K562 (cell line): ENCODE data around the gene C20orf96. TPM values are rescaled to one million over a fixed set of nuclear protein-coding genes. Genes with fewer than 3 reads are reported as not detected.

Experiments
- ADNP ChIP-seq: fragments of 200-800 bp; sonication (Bioruptor generic); IDR thresholded peaks from 2 replicates; pipeline ENCODE4 v1.6.1; 2016; ENCODE audit warnings: missing genetic modification characterization, missing compliant biosample characterization
- BRCA1 ChIP-seq, 2 experiments: fragments of 450-650 bp in 1 of 2; sonication (generic) in 1 of 2; formaldehyde crosslinking in 1 of 2; IDR thresholded peaks; 2 replicates each; pipeline versions ENCODE4 v1.5.0 to v1.6.1; 2017 to 2020; ENCODE audit warnings: mild to moderate bottlenecking in 1 of 2, missing genetic modification reagents in 1 of 2
- CC2D1A ChIP-seq: fragments of 450-650 bp; IDR thresholded peaks from 2 replicates; pipeline ENCODE4 v1.6.1; 2017; ENCODE audit warnings: mild to moderate bottlenecking
- ELF1 ChIP-seq: fragments of 200-800 bp; sonication (Bioruptor generic); IDR thresholded peaks from 2 replicates; pipeline ENCODE4 v1.6.1; 2016; ENCODE audit warnings: missing genetic modification characterization, missing compliant biosample characterization
- EZH2 ChIP-seq: IDR thresholded peaks from 2 replicates; pipeline ENCODE4 v1.6.1; 2012; ENCODE audit warnings: low read depth, mild to moderate bottlenecking, inconsistent platforms, low read length, borderline replicate concordance
- GATAD2B ChIP-seq: fragments of 450-650 bp; IDR thresholded peaks from 2 replicates; pipeline ENCODE4 v1.6.1; 2017; ENCODE audit warnings: mild to moderate bottlenecking, borderline replicate concordance
- LCOR ChIP-seq: sonication (generic); formaldehyde crosslinking; IDR thresholded peaks from 2 replicates; pipeline ENCODE4 v1.8.0; 2022; ENCODE audit warnings: mild to moderate bottlenecking, missing genetic modification reagents
- NUFIP1 ChIP-seq: fragments of 450-650 bp; IDR thresholded peaks from 2 replicates; pipeline ENCODE4 v1.6.1; 2018; ENCODE audit not compliant: partially characterized antibody
- RBM15 ChIP-seq: fragments of 200-400 bp; formaldehyde crosslinking; IDR thresholded peaks from 2 replicates; pipeline ENCODE4 v1.6.1; 2018; ENCODE audit warnings: mild to moderate bottlenecking, low read length, moderate library complexity; ENCODE audit not compliant: insufficient read depth
- SUPT5H ChIP-seq: fragments of 450-650 bp; IDR thresholded peaks from 2 replicates; pipeline ENCODE4 v1.6.1; 2016
- WHSC1 ChIP-seq: IDR thresholded peaks from one replicate; pipeline ENCODE4 v1.6.1; 2012; ENCODE audit warnings: low read length, control low read depth, inconsistent platforms
- XRCC5 ChIP-seq: fragments of 200-400 bp; formaldehyde crosslinking; IDR thresholded peaks from 2 replicates; pipeline ENCODE4 v1.6.1; 2017; ENCODE audit warnings: low read depth, mild to moderate bottlenecking, low read length
- ZNF165 ChIP-seq: fragments of 250-450 bp; sonication (Bioruptor Pico); IDR thresholded peaks from 2 replicates; pipeline ENCODE4 v1.4.0; 2020; ENCODE audit warnings: borderline replicate concordance
- polyA plus RNA-seq, 8 experiments: library from polyadenylated mRNA; depleted of rRNA in 4 of 8; stranded (reverse) in 5 of 8; unstranded in 3 of 8; fragments of >200 nt; fragmentation: Nextera tagmentation in 2 of 8; fragmentation: Illumina TruSeq in 1 of 8; extraction: Ambion mirVana in 2 of 8; extraction: Trizol in 1 of 8; gene quantifications; 2 replicates each; pipeline versions ENCODE4 v1.2.1 to v1.2.3, GENCODE V29; 2011 to 2014; ENCODE audit warnings: inconsistent platforms in 1 of 8, missing spikeins in 1 of 8
- total RNA-seq, 7 experiments: library from RNA; depleted of rRNA in 6 of 7; stranded (reverse); fragments of >200 nt in 6 of 7; fragmentation: Illumina TruSeq in 2 of 7; extraction: Trizol in 2 of 7; gene quantifications; 2 replicates each; pipeline versions ENCODE4 v1.2.1 to v1.2.3, GENCODE V29; 2011 to 2021; ENCODE audit warnings: low replicate concordance in 1 of 7
- TF ChIP-seq, protein P1 (sequence below): fragments of 450-650 bp; formaldehyde crosslinking; IDR thresholded peaks from 2 replicates; pipeline ENCODE4 v1.4.0; 2020; ENCODE audit warnings: mild to moderate bottlenecking
- TF ChIP-seq, protein P2 (sequence below): IDR thresholded peaks from 2 replicates; pipeline ENCODE4 v1.6.1; 2016; ENCODE audit warnings: missing genetic modification characterization, missing compliant biosample characterization
- TF ChIP-seq, protein P3 (sequence below): fragments of 250-450 bp; sonication (Bioruptor Pico); IDR thresholded peaks from 2 replicates; pipeline ENCODE4 v1.5.0; 2022; ENCODE audit warnings: mild to moderate bottlenecking
- TF ChIP-seq, protein P4 (sequence below): fragments of 250-450 bp; sonication (Bioruptor Pico); IDR thresholded peaks from 2 replicates; pipeline ENCODE4 v1.5.0; 2021; ENCODE audit warnings: mild to moderate bottlenecking, borderline replicate concordance
- TF ChIP-seq, protein P5 (sequence below), 2 experiments: IDR thresholded peaks; 2 replicates each; pipeline ENCODE4 v1.6.1; 2011; ENCODE audit warnings: borderline replicate concordance in 1 of 2, control low read depth in 1 of 2, low read depth in 1 of 2, low read length in 1 of 2, mild to moderate bottlenecking in 1 of 2, mixed read lengths in 1 of 2, moderate library complexity in 1 of 2; ENCODE audit not compliant: insufficient read depth in 1 of 2, insufficient read length in 1 of 2, poor library complexity in 1 of 2, severe bottlenecking in 1 of 2; ENCODE audit errors: extremely low read depth in 1 of 2

Gene C20orf96
- total and polyA plus RNA-seq, 9 of the 15 experiments (the other 6 are each of a cell fraction or from before 2014, with no cell fraction given): 1.7 to 11.7 (median 4.2) TPM

DNA sequence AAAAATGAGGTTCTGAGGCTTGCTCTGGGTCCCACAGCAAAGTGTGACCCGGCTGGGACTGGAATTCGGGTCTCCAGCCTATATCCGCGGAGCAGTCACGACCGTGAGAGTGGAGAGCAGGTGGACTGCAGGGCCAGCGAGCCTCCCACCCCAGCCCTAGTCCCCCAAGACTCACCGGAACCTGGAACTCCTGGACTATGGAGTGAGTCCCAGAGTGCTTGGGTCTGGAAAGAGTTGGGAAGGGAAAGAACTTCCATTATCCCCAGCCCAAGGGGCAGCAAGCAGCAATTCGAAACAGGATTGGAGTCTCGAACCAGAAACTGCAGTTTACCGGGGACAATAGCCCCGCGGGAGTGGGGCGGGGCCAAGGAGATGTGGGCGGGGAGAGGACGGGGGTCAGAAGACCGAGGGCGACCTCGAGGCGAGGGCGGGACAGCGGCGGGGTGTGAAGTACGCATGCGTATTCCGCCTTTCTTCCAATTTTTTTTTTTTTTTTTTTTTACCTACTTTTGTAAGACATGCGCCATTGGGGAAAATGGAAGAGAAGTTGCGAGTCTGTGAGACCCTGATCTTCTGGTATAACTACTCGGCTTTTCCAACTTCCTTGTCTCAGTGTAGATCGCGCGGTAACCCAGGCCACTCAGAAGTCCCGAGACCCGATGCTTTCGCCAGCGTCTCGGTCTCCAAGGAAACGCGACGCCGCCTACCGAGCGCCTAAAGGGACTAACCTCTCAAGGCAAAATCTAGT, at the start of gene C20orf96 (continued):
- TF ChIP-seq, protein P1, sequence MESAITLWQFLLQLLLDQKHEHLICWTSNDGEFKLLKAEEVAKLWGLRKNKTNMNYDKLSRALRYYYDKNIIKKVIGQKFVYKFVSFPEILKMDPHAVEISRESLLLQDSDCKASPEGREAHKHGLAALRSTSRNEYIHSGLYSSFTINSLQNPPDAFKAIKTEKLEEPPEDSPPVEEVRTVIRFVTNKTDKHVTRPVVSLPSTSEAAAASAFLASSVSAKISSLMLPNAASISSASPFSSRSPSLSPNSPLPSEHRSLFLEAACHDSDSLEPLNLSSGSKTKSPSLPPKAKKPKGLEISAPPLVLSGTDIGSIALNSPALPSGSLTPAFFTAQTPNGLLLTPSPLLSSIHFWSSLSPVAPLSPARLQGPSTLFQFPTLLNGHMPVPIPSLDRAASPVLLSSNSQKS (CRISPR knock-in tag): no peak
- no peak for TF ChIP-seq GATAD2B
- TF ChIP-seq, protein P2, sequence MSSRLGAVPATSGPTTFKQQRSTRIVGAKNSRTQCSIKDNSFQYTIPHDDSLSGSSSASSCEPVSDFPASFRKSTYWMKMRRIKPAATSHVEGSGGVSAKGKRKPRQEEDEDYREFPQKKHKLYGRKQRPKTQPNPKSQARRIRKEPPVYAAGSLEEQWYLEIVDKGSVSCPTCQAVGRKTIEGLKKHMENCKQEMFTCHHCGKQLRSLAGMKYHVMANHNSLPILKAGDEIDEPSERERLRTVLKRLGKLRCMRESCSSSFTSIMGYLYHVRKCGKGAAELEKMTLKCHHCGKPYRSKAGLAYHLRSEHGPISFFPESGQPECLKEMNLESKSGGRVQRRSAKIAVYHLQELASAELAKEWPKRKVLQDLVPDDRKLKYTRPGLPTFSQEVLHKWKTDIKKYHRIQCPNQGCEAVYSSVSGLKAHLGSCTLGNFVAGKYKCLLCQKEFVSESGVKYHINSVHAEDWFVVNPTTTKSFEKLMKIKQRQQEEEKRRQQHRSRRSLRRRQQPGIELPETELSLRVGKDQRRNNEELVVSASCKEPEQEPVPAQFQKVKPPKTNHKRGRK: no peak
- TF ChIP-seq CC2D1A: no peak
- TF ChIP-seq ZNF165: no peak
- TF ChIP-seq WHSC1: no peak
- TF ChIP-seq, protein P3, sequence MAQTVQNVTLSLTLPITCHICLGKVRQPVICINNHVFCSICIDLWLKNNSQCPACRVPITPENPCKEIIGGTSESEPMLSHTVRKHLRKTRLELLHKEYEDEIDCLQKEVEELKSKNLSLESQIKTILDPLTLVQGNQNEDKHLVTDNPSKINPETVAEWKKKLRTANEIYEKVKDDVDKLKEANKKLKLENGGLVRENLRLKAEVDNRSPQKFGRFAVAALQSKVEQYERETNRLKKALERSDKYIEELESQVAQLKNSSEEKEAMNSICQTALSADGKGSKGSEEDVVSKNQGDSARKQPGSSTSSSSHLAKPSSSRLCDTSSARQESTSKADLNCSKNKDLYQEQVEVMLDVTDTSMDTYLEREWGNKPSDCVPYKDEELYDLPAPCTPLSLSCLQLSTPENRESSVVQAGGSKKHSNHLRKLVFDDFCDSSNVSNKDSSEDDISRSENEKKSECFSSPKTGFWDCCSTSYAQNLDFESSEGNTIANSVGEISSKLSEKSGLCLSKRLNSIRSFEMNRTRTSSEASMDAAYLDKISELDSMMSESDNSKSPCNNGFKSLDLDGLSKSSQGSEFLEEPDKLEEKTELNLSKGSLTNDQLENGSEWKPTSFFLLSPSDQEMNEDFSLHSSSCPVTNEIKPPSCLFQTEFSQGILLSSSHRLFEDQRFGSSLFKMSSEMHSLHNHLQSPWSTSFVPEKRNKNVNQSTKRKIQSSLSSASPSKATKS (CRISPR knock-in tag): no peak
- TF ChIP-seq, protein P4, sequence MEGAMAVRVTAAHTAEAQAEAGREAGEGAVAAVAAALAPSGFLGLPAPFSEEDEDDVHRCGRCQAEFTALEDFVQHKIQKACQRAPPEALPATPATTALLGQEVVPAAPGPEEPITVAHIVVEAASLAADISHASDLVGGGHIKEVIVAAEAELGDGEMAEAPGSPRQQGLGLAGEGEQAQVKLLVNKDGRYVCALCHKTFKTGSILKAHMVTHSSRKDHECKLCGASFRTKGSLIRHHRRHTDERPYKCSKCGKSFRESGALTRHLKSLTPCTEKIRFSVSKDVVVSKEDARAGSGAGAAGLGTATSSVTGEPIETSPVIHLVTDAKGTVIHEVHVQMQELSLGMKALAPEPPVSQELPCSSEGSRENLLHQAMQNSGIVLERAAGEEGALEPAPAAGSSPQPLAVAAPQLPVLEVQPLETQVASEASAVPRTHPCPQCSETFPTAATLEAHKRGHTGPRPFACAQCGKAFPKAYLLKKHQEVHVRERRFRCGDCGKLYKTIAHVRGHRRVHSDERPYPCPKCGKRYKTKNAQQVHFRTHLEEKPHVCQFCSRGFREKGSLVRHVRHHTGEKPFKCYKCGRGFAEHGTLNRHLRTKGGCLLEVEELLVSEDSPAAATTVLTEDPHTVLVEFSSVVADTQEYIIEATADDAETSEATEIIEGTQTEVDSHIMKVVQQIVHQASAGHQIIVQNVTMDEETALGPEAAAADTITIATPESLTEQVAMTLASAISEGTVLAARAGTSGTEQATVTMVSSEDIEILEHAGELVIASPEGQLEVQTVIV (CRISPR knock-in tag): no peak
- peak; percentile 54 for TF ChIP-seq SUPT5H
- TF ChIP-seq, protein P5, sequence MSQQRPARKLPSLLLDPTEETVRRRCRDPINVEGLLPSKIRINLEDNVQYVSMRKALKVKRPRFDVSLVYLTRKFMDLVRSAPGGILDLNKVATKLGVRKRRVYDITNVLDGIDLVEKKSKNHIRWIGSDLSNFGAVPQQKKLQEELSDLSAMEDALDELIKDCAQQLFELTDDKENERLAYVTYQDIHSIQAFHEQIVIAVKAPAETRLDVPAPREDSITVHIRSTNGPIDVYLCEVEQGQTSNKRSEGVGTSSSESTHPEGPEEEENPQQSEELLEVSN (IDR thresholded peaks at IDR 0.05; ENCODE audit: borderline replicate concordance in 1 of 2, extremely low read depth in 1 of 2, insufficient read depth in 1 of 2, insufficient read length in 1 of 2, low read depth in 1 of 2, low read length in 1 of 2, poor library complexity in 1 of 2, severe bottlenecking in 1 of 2): peak; percentile 78 to 90
- no peak for TF ChIP-seq BRCA1 (IDR thresholded peaks at IDR 0.05)
- no peak for TF ChIP-seq BRCA1 (CRISPR knock-in tag; IDR thresholded peaks at IDR 0.05)
- no peak for TF ChIP-seq RBM15
- TF ChIP-seq XRCC5: no peak
- no peak for TF ChIP-seq ADNP
- no peak for TF ChIP-seq EZH2
- TF ChIP-seq ELF1 (tag): no peak
- no peak for TF ChIP-seq NUFIP1
- peak; percentile 78 for TF ChIP-seq LCOR (CRISPR knock-in tag)
